ENCODE measurements around the gene RBP2. TPM values are rescaled to one million over a fixed set of nuclear protein-coding genes. Genes with fewer than 3 reads are reported as not detected.
A peak's percentile ranks its signal among the peaks of the same experiment; 100 is the strongest.

The RBP2 gene
- total and polyA plus RNA-seq, 2 donors from 2014 or later, result 13.5 TPM; not detected in 1

DNA sequence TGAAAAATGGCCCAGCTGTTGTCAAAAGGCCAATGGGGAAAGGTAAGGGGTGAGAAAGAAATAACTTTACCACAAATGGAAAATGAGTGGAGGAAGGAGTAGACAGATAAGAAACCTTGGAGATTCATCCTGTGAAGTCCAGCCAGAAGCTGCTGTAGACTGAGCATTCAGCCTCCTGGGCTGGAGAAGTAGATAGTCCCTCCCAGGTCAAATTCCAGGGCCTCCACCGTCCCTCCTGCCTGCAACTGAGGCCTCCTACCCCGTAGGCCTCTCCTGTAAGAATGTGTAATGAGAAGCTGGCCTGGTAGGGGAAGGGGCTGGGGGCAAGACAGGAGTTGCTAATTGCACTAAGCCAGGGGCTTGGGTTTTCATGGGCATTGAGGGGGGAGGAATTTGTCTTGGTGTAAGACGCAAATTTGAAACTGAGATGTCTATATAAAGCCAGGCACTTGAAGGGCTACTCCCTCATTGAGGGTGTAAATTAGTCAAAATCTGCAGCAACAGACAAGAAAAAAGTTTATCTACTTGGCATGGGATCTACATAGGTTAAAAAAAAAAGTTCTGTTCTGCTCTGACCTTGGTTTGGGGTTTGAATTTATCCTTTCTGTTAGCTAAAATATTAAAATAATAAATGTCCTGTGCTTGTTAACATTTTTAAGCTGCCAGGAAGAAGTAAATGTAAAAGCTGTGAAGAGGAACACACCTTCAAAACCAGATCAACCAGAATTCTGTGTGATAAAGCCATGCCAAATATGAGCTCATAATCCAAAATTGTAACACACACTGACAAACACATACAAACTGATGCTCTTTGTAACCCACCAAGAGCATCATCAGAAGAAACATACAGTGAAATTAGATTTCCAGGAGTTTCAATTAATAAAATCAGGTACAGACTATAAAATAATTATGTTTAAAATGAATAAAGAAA lies 1.7 kb upstream of the RBP2 start:
- TF ChIP-seq, protein P1, sequence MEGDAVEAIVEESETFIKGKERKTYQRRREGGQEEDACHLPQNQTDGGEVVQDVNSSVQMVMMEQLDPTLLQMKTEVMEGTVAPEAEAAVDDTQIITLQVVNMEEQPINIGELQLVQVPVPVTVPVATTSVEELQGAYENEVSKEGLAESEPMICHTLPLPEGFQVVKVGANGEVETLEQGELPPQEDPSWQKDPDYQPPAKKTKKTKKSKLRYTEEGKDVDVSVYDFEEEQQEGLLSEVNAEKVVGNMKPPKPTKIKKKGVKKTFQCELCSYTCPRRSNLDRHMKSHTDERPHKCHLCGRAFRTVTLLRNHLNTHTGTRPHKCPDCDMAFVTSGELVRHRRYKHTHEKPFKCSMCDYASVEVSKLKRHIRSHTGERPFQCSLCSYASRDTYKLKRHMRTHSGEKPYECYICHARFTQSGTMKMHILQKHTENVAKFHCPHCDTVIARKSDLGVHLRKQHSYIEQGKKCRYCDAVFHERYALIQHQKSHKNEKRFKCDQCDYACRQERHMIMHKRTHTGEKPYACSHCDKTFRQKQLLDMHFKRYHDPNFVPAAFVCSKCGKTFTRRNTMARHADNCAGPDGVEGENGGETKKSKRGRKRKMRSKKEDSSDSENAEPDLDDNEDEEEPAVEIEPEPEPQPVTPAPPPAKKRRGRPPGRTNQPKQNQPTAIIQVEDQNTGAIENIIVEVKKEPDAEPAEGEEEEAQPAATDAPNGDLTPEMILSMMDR (IDR thresholded peaks at IDR 0.05; ENCODE audit: borderline replicate concordance, extremely low read depth, insufficient read depth), result no peak
- intact Hi-C loops (cut with DNase I), result no loop called here
- no peaks in the 10 kb centered on the region for H3K27me3 ChIP-seq (ENCODE audit: control insufficient read depth, insufficient read depth, low read length)
- H3K4me3 ChIP-seq (ENCODE audit: low read length in 3 of 3), result no peak overlapping the region
- H3K27ac ChIP-seq (ENCODE audit: low read depth in 2 of 2, low read length in 2 of 2), result no peak overlapping the region
- DNase-seq, result peak in 2 of 5 donors; percentile 22 to 35
- no peaks in the 10 kb centered on the region for H3K36me3 ChIP-seq (ENCODE audit: control insufficient read depth in 2 of 3, insufficient read depth in 3 of 3, low read length in 3 of 3)
- no peaks in the 10 kb centered on the region for H3K9me3 ChIP-seq (ENCODE audit: control insufficient read depth in 2 of 3, insufficient read depth in 1 of 3, low read length in 3 of 3)
- no peak overlapping the region for H3K9ac ChIP-seq (ENCODE audit: low read length in 3 of 3)
- no peak for FAIRE-seq
- no peaks in the 10 kb centered on the region for H3K4me1 ChIP-seq (ENCODE audit: control insufficient read depth in 2 of 3, insufficient read depth in 2 of 3, low read depth in 1 of 3, low read length in 3 of 3)

DNA sequence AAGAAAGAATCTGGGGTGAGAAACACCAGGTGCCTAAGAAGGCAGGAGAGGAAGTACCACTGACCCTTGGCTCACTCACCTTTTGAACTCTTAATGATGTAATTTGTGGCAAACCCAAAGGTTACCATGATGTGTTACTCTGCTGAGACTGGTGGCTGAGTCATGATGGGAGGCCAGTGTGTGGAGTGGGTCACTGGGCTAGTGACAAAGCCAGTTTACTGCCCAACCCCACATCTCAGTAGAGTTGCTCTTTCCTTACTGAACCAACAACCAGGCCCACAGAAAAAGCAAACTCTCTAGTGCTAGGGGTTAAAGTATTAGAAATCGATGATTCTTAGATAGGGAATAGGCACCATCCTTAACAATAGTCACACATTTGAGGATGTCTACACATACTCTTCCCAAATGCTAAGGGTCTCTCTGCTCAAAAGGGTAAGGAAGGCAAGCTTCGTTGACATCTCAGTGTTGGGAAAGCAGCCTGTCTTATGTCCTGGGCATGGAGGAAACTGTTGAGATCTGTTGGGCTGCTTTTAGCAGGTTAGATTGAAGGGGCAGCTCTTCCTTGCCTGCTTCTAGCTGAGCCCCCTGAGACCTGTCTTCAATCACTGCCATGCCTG lies 3.1 kb downstream of the RBP2 start:
- TF ChIP-seq, protein P1 (IDR thresholded peaks at IDR 0.05; ENCODE audit: borderline replicate concordance, extremely low read depth, insufficient read depth), result no peak
- Histone ChIP-seq H3K4me3 (ENCODE audit: low read length in 3 of 3) (no peak overlapping the region), H3K27ac (ENCODE audit: low read depth in 2 of 2, low read length in 2 of 2) (no peak overlapping the region), H3K36me3 (ENCODE audit: control insufficient read depth in 2 of 3, insufficient read depth in 3 of 3, low read length in 3 of 3) (no peaks in the 10 kb centered on the region), H3K9me3 (ENCODE audit: control insufficient read depth in 2 of 3, insufficient read depth in 1 of 3, low read length in 3 of 3) (no peaks in the 10 kb centered on the region), H3K9ac (ENCODE audit: low read length in 3 of 3) (no peak overlapping the region), H3K4me1 (ENCODE audit: control insufficient read depth in 2 of 3, insufficient read depth in 2 of 3, low read depth in 1 of 3, low read length in 3 of 3) (peaks cover 0 to 2% (median 0%) of the 10 kb centered on the region in 3 donors), H3K27me3 (ENCODE audit: control insufficient read depth, insufficient read depth, low read length) (no peaks in the 10 kb centered on the region)
- FAIRE-seq, result no peak
- intact Hi-C loops (cut with DNase I), result no loop called here
- peak in 1 of 5 donors; percentile 30 for DNase-seq

DNA sequence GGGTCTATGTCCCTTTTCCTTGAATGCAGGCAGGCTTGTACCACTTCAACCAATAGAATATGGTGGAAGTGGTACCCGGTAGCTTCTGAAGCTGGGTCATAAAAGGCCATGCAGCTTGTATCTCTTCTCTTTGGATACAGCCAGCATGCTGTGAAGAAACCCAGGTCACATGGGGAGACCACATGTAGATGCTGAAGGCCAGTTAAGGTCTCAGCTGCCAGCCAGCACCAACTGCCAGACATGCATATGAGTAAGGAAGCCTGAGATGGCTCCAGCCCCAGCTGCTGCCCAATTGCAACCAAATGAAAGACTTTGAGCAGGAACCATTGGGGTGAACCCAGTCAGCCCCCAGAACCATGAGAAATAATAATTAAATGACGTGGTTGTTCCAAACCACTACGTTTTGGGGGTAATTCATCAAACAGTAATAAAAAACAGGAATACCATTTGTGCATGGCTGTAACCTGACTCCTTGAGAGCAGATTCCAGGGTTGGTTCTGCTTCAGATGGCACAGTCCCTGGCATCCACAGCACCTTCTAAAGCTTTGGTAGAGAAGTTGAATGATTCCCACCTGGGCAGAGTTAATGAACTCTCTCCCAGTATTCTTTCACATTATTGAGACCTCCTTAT lies 3.8 kb downstream of the RBP2 start:
- DNase-seq, result peak in 3 of 5 donors; percentile 62 to 84 (median 84)

More for the DNA sequence above, 3.8 kb downstream of the RBP2 start:
- TF ChIP-seq, protein P1 (IDR thresholded peaks at IDR 0.05; ENCODE audit: borderline replicate concordance, extremely low read depth, insufficient read depth), result no peak
- no peaks in the 10 kb centered on the region for H3K9me3 ChIP-seq (ENCODE audit: control insufficient read depth in 2 of 3, insufficient read depth in 1 of 3, low read length in 3 of 3)
- no peak overlapping the region for H3K4me3 ChIP-seq (ENCODE audit: low read length in 3 of 3)
- H3K9ac ChIP-seq (ENCODE audit: low read length in 3 of 3), result no peak overlapping the region
- H3K27ac ChIP-seq (ENCODE audit: low read depth in 2 of 2, low read length in 2 of 2), result no peak overlapping the region
- no peaks in the 10 kb centered on the region for H3K36me3 ChIP-seq (ENCODE audit: control insufficient read depth in 2 of 3, insufficient read depth in 3 of 3, low read length in 3 of 3)
- FAIRE-seq, result no peak
- intact Hi-C loops (cut with DNase I), result no loop called here
- no peaks in the 10 kb centered on the region for H3K27me3 ChIP-seq (ENCODE audit: control insufficient read depth, insufficient read depth, low read length)
- H3K4me1 ChIP-seq (ENCODE audit: control insufficient read depth in 2 of 3, insufficient read depth in 2 of 3, low read depth in 1 of 3, low read length in 3 of 3), result peaks cover 0 to 2% (median 0%) of the 10 kb centered on the region in 3 donors

Data from kidney (tissue), 14 donors.